HG02759 (cell line): ENCODE data around the gene ETNK2.

Experiments used
- ATAC-seq: cut with Tn5 transposase; IDR thresholded peaks from one replicate; pipeline ENCODE4 v1.9.1; 2021; ENCODE audit warnings: mild to moderate bottlenecking, moderate library complexity; ENCODE audit not compliant: unreplicated experiment

The ETNK2 gene

DNA sequence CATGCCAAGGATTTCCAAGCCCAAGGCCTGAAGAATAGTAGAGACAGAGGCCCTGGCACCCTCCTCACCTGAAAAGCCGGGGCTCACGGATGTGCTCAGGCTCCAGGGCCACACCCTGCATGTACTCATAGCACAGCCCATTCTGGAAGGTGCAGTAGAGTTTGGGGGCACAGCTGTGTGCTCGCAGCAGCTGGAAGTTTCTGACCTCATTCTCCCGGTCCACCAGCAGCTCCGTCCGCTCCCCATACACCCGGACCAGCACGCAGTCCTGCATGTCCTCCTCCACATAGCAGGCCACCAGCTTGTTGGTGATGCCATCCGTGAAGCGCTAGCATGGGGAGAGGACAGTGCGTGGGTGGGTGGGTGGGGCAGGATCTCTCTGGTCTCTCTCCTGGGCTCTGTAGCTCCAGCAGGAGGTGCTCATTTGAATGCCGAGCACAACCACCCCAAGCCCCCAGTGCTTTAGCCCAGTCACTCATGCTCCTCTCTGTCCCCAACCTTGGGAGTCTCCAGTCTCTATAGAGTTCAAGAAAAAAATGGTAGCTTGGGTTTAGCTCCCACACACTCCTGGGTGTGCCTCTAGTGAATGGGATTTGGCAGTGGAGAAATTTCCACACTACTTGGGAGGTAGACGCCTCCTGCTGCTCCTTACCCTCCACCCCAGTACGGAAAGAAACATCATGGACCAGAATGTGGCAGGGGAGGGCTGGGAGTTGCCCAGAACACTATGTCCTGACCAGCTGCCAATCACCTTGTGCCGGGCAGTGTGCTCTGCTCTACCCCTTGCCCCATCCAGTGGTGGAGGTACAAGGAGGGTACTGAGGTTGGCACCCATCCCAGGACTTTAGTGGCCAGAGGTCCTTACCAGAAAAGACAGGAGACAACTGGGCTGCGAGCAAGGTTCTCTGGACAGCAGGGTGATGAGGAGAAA lies 1.9 kb downstream of the ETNK2 start:
- no peak for ATAC-seq

GRCh38 chr1:204149107-204149506 lies 2.7 kb downstream of the ETNK2 start:
- ATAC-seq, result no peak

GRCh38 chr1:204147406-204148383 lies 4.1 kb downstream of the ETNK2 start:
- ATAC-seq, result no peak

DNA sequence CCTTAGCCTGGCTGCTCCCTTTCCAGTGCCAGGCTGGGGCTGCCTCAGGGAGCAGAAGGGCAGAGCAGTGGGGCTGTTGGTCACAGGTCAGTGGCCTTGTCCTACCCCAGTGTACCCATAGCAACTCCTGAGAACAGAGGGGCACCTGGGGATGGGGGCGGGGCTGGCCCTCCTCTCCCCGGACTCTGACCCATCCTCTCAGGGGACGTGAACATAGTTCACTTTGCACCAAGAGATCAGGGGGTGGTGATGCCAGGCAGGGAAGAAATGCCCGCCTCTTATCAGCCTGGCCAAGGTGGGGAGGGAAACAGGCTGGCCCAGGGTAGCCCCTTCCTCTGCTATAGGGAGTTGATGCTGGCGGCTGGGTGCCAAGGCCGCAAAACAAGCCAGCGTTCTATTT lies 4.9 kb downstream of the ETNK2 start:
- no peak for ATAC-seq

- no peak for ATAC-seq
These were observed 5.5 kb downstream of the ETNK2 start for GRCh38 chr1:204146309-204146708.

DNA sequence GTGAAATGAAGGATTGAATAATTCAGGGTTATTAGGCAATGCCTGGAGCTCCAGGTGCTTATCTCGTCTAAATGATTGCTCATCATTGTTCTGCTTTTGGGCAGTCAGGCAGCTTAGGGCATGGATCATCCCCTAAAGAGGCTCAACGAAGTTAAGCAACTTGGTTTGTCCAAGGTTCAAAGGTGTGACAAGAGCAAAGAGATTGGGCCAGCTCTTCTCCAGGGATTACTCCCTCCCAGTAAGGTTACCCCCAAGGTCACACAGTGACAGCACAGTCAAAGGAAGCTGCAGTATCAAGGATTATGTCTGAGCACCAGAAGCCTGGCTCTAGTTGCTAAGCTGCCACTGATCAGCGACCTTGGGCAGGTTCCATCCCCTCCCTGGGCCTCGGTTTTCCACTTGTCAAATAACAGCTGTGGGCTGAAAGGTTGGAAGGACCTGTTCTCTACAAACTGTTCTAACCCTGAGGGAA lies 6.8 kb downstream of the ETNK2 start:
- ATAC-seq, result no peak

GRCh38 chr1:204143276-204144041 lies 8.4 kb downstream of the ETNK2 start:
- no peak for ATAC-seq

DNA sequence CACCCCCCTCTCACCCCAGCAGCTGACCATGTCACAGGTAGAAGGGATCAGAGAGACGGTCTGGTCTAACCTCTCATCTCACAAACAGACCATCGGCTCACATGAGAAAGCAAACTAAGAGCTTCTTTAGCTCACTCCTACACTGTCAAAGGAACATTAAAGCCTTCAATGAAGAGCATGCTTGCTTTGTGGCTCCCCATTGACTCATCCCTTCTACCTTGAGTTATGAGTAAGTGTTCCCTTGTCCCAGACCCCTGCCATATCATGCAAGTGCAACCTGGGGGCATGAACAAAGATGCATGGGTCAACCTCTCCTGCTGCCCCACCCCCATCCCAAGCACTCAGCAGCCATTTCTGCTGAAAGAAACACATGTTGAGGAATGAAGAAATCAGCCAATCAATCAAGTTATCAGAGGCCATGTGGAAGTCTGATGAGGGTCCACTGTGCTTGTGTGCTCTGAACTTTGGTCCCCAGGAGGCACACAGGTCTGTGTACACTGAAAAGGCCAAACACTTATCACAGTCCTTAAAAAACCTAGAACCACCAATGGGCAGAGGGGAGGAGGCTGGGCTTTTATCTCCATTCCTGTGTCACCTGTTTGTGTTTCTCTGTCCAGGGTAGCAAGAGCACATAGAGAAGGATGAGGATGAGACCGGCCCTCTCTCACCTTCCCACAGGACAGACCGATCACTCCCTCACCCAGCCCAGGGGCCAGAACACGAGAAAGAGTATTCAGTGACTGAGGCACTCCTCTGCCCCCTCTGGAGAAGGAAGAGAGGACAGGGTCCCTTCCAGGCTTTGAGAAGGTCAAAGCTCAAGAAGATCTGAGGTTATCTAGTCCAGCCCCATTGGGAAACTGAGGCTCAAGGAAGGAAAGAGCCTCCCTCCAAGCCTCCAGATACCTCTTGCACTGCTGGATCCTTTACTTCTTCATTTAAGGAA lies 9.5 kb downstream of the ETNK2 start:
- no peak for ATAC-seq

- ATAC-seq, result no peak
These were observed 10.7 kb downstream of the ETNK2 start for GRCh38 chr1:204141131-204141530.

DNA sequence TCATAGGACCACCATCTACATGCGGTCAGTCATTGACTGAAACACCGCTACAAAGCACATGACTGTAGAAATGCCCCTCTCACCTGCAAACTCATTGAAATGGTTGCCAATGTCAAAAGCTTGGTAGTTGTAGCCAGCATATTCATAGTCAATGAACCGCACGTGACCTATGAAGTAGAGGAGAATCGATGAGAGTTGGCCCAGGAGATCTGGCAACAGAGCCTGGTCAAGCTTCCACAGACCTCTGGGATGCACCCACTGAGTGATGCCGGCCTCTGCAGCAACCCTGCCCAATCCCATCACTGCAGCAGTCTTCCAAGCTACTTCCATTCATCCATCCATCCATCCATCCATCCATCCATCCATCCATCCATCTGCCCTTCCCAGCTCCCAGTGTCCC lies 11.9 kb downstream of the ETNK2 start:
- ATAC-seq, result no peak

- no peak for ATAC-seq
These were observed 12.8 kb downstream of the ETNK2 start for GRCh38 chr1:204139088-204139487.

GRCh38 chr1:204136814-204137213 lies 15.0 kb downstream of the ETNK2 start:
- ATAC-seq, result no peak

GRCh38 chr1:204134103-204134502 lies 17.7 kb downstream of the ETNK2 start:
- no peak for ATAC-seq

DNA sequence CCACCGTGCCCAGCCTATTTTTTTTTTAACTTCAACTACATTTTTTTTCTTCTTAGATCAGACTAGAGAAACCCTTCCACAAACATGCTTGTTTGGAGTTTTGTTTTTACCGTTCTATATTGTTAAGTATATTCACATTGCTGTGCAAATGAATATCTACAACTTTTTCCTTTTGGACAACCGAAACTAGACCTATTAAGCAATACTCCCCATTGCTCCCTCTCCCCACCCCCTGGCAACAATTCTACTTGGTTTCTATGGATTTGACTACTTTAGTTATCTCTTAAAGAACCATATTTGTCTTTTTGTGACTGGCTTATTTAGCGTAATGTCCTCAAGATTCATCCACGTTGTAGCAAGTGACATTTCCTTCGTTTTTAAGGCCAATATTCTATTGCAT lies 19.1 kb downstream of the ETNK2 start:
- no peak for ATAC-seq

DNA sequence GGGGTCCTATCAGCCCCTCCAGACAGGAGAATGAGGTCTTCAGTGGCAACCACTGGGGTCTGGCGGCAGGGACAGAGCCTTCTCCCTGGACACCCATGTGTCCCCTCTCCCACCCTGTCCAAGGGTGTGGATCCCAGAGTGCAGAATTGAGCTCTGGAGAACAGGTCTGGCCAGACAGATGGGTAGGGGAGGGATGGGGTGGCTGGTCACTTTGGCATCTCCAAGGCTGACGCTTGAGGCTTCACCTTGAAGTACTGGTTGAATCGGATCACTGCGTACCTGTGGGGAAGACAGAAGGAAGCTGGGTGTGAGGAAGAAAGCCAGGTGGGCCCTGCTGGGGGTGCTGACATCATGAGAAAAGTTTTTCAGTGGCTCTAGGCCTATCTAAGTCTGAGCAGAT lies 19.9 kb downstream of the ETNK2 start:
- ATAC-seq, result no peak

DNA sequence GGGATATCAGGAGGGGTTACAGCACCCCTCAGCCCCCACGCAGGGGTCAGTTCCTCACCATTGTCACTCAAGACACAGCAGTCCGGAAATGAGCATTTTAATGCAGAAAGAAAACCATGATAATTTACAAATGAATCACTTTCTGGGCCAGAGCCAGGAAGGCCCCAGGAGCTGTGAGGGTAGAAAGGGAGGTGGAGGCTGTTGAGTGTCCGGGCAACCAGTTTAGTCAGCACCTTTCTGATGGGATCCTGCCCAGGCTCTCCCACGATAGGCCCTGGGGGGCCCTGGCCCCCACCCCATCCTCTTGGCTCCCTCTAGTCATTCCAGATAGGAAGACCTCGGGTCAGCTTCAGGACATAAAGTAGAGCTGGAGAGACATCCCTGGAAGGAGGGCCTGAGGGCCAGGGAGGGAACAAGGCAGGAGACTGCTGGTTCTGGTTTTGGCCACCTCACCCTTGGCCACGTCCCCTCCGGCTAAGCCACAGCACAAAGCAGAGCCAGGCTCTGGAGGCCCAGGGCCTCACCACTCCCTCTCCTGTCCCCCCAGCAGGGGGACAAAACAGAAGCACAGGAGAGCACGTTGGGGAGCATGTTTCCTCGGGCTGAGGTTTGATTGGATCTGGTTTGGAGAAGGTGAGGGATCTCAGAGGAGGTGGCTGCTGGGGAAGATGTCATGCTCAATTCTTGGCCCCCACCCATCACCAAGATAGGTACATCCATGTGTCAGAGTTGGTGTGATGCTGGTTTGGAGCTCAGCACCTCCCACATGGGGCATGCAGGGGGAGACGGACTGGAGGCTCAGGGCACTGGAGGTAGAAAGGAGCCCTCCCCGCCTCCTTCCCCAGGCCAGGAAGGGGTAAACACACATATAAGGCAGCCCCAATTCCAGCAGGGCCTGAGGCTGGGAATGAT lies 20.6 kb downstream of the ETNK2 start:
- no peak for ATAC-seq

GRCh38 chr1:204130178-204130577 lies 21.7 kb downstream of the ETNK2 start:
- ATAC-seq, result no peak
